ENCODE data around the gene C1orf146. TPM values are rescaled to one million over a fixed set of nuclear protein-coding genes. Genes with fewer than 3 reads are reported as not detected.

C1orf146 gene
- polyA plus RNA-seq, 1 experiment: not detected

GRCh38 chr1:92203105-92203504, 14.6 kb upstream of the C1orf146 start:
- ChIA-PET CTCF (no interaction called here), POLR2A (no interaction called here)
- DNase-seq (ENCODE audit: low read depth): no peak
- no peaks in the 10 kb centered on the region for H3K27me3 ChIP-seq (ENCODE audit: control insufficient read depth, insufficient read depth, low read length)
- no peaks in the 10 kb centered on the region for H3K36me3 ChIP-seq (ENCODE audit: control insufficient read depth, insufficient read depth, low read length)
- TF ChIP-seq CTCF (IDR thresholded peaks at IDR 0.05; ENCODE audit: insufficient read depth, low read depth, low read length): no peak
- H3K4me3 ChIP-seq (ENCODE audit: low read depth, low read length): no peak overlapping the region

- no peaks in the 10 kb centered on the region for H3K27me3 ChIP-seq (ENCODE audit: control insufficient read depth, insufficient read depth, low read length)
- no peak for TF ChIP-seq CTCF (IDR thresholded peaks at IDR 0.05; ENCODE audit: insufficient read depth, low read depth, low read length)
- CTCF ChIA-PET: interaction anchor here (0.5 to 1.3 kb wide), 2 partner anchors 81 to 242 kb away, joined by 3 read pairs; no protein-coding TSS in a partner anchor
- no peaks in the 10 kb centered on the region for H3K36me3 ChIP-seq (ENCODE audit: control insufficient read depth, insufficient read depth, low read length)
- POLR2A ChIA-PET: no interaction called here
- DNase-seq (ENCODE audit: low read depth): no peak
- no peak overlapping the region for H3K4me3 ChIP-seq (ENCODE audit: low read depth, low read length)
Measured at GRCh38 chr1:92210701-92211100, 7.0 kb upstream of the C1orf146 start.

GRCh38 chr1:92211166-92211565, 6.5 kb upstream of the C1orf146 start:
- Histone ChIP-seq H3K4me3 (ENCODE audit: low read depth, low read length) (no peak overlapping the region), H3K27me3 (ENCODE audit: control insufficient read depth, insufficient read depth, low read length) (no peaks in the 10 kb centered on the region), H3K36me3 (ENCODE audit: control insufficient read depth, insufficient read depth, low read length) (no peaks in the 10 kb centered on the region)
- no peak for TF ChIP-seq CTCF (IDR thresholded peaks at IDR 0.05; ENCODE audit: insufficient read depth, low read depth, low read length)
- ChIA-PET CTCF (interaction anchor here (0.5 to 1.3 kb wide), 3 partner anchors 39 to 243 kb away, joined by 3 read pairs; no protein-coding TSS in a partner anchor), POLR2A (interaction anchor here (0.6 kb wide), 1 partner anchor 8 kb away, joined by 7 read pairs; no protein-coding TSS in a partner anchor)
- DNase-seq (ENCODE audit: low read depth): no peak

- Histone ChIP-seq H3K36me3 (ENCODE audit: control insufficient read depth, insufficient read depth, low read length) (no peaks in the 10 kb centered on the region), H3K27me3 (ENCODE audit: control insufficient read depth, insufficient read depth, low read length) (no peaks in the 10 kb centered on the region), H3K4me3 (ENCODE audit: low read depth, low read length) (no peak overlapping the region)
- DNase-seq (ENCODE audit: low read depth): no peak
- no peak for TF ChIP-seq CTCF (IDR thresholded peaks at IDR 0.05; ENCODE audit: insufficient read depth, low read depth, low read length)
- CTCF ChIA-PET: interaction anchor here (0.5 kb wide), 1 partner anchor 23 kb away, joined by 4 read pairs; no protein-coding TSS in a partner anchor
- POLR2A ChIA-PET: no interaction called here
Measured at GRCh38 chr1:92218559-92218958, 844 bp downstream of the C1orf146 start.

GRCh38 chr1:92219028-92219427, 1.3 kb downstream of the C1orf146 start:
- TF ChIP-seq CTCF (IDR thresholded peaks at IDR 0.05; ENCODE audit: insufficient read depth, low read depth, low read length): no peak
- no peaks in the 10 kb centered on the region for H3K36me3 ChIP-seq (ENCODE audit: control insufficient read depth, insufficient read depth, low read length)
- H3K4me3 ChIP-seq (ENCODE audit: low read depth, low read length): no peak overlapping the region
- no peak for DNase-seq (ENCODE audit: low read depth)
- no peaks in the 10 kb centered on the region for H3K27me3 ChIP-seq (ENCODE audit: control insufficient read depth, insufficient read depth, low read length)
- ChIA-PET POLR2A (interaction anchor here (0.6 kb wide), 1 partner anchor 7 kb away, joined by 7 read pairs; no protein-coding TSS in a partner anchor), CTCF (interaction anchor here (0.6 to 0.7 kb wide), 2 partner anchors 11 to 32 kb away, joined by 3 read pairs; no protein-coding TSS in a partner anchor)
